ENCODE results near the gene CNTNAP5.

- TF ChIP-seq POLR2A (IDR thresholded peaks at IDR 0.05; ENCODE audit: low read depth, low read length) (no peak), BHLHE40 (IDR thresholded peaks at IDR 0.05; ENCODE audit: low read depth, low read length) (no peak), MAZ (IDR thresholded peaks at IDR 0.05; ENCODE audit: borderline replicate concordance, low read depth, low read length) (no peak), RAD21 (IDR thresholded peaks at IDR 0.05; ENCODE audit: low read length) (no peak), FOS (IDR thresholded peaks at IDR 0.05; ENCODE audit: low read depth, low read length) (no peak), CEBPB (IDR thresholded peaks at IDR 0.05; ENCODE audit: low read depth, low read length) (no peak), SMC3 (IDR thresholded peaks at IDR 0.05; ENCODE audit: low read depth, low read length) (no peak), MXI1 (IDR thresholded peaks at IDR 0.05; ENCODE audit: borderline replicate concordance, low read depth, low read length) (no peak), NFE2L2 (IDR thresholded peaks at IDR 0.05; ENCODE audit: low read depth, low read length) (no peak), RFX5 (IDR thresholded peaks at IDR 0.05; ENCODE audit: low read depth, low read length) (no peak)
- TF ChIP-seq, protein P1, sequence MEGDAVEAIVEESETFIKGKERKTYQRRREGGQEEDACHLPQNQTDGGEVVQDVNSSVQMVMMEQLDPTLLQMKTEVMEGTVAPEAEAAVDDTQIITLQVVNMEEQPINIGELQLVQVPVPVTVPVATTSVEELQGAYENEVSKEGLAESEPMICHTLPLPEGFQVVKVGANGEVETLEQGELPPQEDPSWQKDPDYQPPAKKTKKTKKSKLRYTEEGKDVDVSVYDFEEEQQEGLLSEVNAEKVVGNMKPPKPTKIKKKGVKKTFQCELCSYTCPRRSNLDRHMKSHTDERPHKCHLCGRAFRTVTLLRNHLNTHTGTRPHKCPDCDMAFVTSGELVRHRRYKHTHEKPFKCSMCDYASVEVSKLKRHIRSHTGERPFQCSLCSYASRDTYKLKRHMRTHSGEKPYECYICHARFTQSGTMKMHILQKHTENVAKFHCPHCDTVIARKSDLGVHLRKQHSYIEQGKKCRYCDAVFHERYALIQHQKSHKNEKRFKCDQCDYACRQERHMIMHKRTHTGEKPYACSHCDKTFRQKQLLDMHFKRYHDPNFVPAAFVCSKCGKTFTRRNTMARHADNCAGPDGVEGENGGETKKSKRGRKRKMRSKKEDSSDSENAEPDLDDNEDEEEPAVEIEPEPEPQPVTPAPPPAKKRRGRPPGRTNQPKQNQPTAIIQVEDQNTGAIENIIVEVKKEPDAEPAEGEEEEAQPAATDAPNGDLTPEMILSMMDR (conservative IDR thresholded peaks at IDR 0.05; ENCODE audit: low read depth, low read length), result no peak
- TF ChIP-seq, protein P2, sequence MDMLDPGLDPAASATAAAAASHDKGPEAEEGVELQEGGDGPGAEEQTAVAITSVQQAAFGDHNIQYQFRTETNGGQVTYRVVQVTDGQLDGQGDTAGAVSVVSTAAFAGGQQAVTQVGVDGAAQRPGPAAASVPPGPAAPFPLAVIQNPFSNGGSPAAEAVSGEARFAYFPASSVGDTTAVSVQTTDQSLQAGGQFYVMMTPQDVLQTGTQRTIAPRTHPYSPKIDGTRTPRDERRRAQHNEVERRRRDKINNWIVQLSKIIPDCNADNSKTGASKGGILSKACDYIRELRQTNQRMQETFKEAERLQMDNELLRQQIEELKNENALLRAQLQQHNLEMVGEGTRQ (IDR thresholded peaks at IDR 0.05; ENCODE audit: low read depth, low read length), result no peak
- TF ChIP-seq, protein P3, sequence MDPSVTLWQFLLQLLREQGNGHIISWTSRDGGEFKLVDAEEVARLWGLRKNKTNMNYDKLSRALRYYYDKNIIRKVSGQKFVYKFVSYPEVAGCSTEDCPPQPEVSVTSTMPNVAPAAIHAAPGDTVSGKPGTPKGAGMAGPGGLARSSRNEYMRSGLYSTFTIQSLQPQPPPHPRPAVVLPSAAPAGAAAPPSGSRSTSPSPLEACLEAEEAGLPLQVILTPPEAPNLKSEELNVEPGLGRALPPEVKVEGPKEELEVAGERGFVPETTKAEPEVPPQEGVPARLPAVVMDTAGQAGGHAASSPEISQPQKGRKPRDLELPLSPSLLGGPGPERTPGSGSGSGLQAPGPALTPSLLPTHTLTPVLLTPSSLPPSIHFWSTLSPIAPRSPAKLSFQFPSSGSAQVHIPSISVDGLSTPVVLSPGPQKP (IDR thresholded peaks at IDR 0.05; ENCODE audit: borderline replicate concordance, low read depth, low read length), result no peak
These were observed 700.1 kb downstream of the CNTNAP5 start for GRCh38 chr2:124725187-124725586.

Measured in IMR-90 (cell line).